Activated CD4-positive, alpha-beta memory T cell treated with anti-CD3 and anti-CD28 coated beads for 36 hours (primary cell): ENCODE results near the gene DNER. TPM values are rescaled to one million over a fixed set of nuclear protein-coding genes. Genes with fewer than 3 reads are reported as not detected.

ENCODE experiments used
- CTCF ChIA-PET: fragments of 350-600 bp; sonication (Branson Sonifier 250); formaldehyde crosslinking; loops from one replicate; lab custom pipeline; 2021; ENCODE audit warnings: antibody characterized with exemption, inconsistent platforms; lab: Charles Lee
- POLR2A ChIA-PET: fragments of 350-600 bp; sonication (Branson Sonifier 250); formaldehyde crosslinking; loops from one replicate; lab custom pipeline; 2021; ENCODE audit warnings: antibody characterized with exemption; lab: Charles Lee
- DNase-seq: peaks from one replicate; pipeline ENCODE4 v3.0.0-alpha.2; 2020
- H3K27ac Mint-ChIP-seq: one replicate; pipeline ENCODE4 v1.8.0; 2021; ENCODE audit warnings: mixed read lengths
- H3K27me3 Mint-ChIP-seq: one replicate; pipeline ENCODE4 v1.8.0; 2021; ENCODE audit warnings: mixed read lengths
- H3K36me3 Mint-ChIP-seq: one replicate; pipeline ENCODE4 v1.8.0; 2021; ENCODE audit warnings: mixed read lengths
- H3K4me1 Mint-ChIP-seq: one replicate; pipeline ENCODE4 v1.8.0; 2021; ENCODE audit warnings: low read depth, mixed read lengths
- H3K4me3 Mint-ChIP-seq: one replicate; pipeline ENCODE4 v1.8.0; 2021; ENCODE audit warnings: mild to moderate bottlenecking, mixed read lengths
- H3K9me3 Mint-ChIP-seq: one replicate; pipeline ENCODE4 v1.8.0; 2021; ENCODE audit warnings: mixed read lengths
- intact Hi-C: fragments of 100-400 bp; cut with micrococcal nuclease; formaldehyde crosslinking; loops from one replicate; pipeline ENCODE4 v1.15.1; 2023
- total RNA-seq, 2 experiments: library from RNA; stranded (reverse); gene quantifications; one replicate each; pipeline ENCODE4 v1.2.3, GENCODE V29; 2021

DNER gene
- total RNA-seq, 2 experiments from 2014 or later = not detected

- DNase-seq = no peak
- Mint-ChIP-seq H3K36me3 (no peaks in the 10 kb centered on the region), H3K9me3 (peaks cover 2% of the 10 kb centered on the region), H3K27me3 (no peaks in the 10 kb centered on the region), H3K4me3 (no peak overlapping the region), H3K27ac (no peak overlapping the region), H3K4me1 (no peaks in the 10 kb centered on the region)
- intact Hi-C loops = no loop called here
- ChIA-PET POLR2A (no interaction called here), CTCF (no interaction called here)
Observed at GRCh38 chr2:229372207-229372606, 342.1 kb downstream of the DNER start.

DNA sequence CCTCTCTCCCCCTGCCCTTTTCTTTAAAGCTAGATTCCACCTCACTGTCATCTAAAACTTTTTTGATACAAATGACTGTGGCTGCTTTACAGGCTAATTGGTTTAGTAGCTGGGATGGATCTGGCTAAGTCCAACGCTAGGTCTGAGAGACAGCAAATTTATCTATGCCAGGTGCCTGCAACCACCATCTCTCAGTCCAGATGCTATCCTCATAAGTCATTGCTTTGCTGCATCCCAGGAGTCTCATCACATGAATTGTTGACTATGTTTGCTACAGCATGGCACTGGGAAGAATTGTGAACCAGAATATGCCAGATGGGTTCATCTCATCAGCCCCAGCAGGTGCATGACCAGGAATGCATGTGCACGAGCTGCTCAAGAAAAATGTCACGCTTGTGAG is 343.3 kb downstream of the DNER start:
- intact Hi-C loops = no loop called here
- Mint-ChIP-seq H3K27ac (no peak overlapping the region), H3K9me3 (peaks cover 2% of the 10 kb centered on the region), H3K4me3 (no peak overlapping the region), H3K36me3 (no peaks in the 10 kb centered on the region), H3K4me1 (no peaks in the 10 kb centered on the region), H3K27me3 (no peaks in the 10 kb centered on the region)
- ChIA-PET CTCF (no interaction called here), POLR2A (no interaction called here)
- DNase-seq = no peak

GRCh38 chr2:229370509-229370908 is 343.8 kb downstream of the DNER start:
- intact Hi-C loops = no loop called here
- ChIA-PET CTCF (no interaction called here), POLR2A (no interaction called here)
- H3K27ac Mint-ChIP-seq = no peak overlapping the region
- H3K27me3 Mint-ChIP-seq = peaks cover 2% of the 10 kb centered on the region
- H3K9me3 Mint-ChIP-seq = peaks cover 2% of the 10 kb centered on the region
- H3K4me3 Mint-ChIP-seq = no peak overlapping the region
- no peak for DNase-seq
- H3K4me1 Mint-ChIP-seq = no peaks in the 10 kb centered on the region
- H3K36me3 Mint-ChIP-seq = no peaks in the 10 kb centered on the region

- POLR2A ChIA-PET = no interaction called here
- Mint-ChIP-seq H3K4me1 (no peaks in the 10 kb centered on the region), H3K9me3 (no peaks in the 10 kb centered on the region), H3K27me3 (peaks cover 2% of the 10 kb centered on the region), H3K4me3 (no peak overlapping the region), H3K36me3 (no peaks in the 10 kb centered on the region), H3K27ac (no peak overlapping the region)
- CTCF ChIA-PET = no interaction called here
- no peak for DNase-seq
- intact Hi-C loops = no loop called here
Observed at GRCh38 chr2:229363185-229363814, 351.1 kb downstream of the DNER start.

- DNase-seq = no peak
- no peak overlapping the region for H3K27ac Mint-ChIP-seq
- CTCF ChIA-PET = no interaction called here
- no peak overlapping the region for H3K4me3 Mint-ChIP-seq
- no peaks in the 10 kb centered on the region for H3K9me3 Mint-ChIP-seq
- no peaks in the 10 kb centered on the region for H3K36me3 Mint-ChIP-seq
- no peaks in the 10 kb centered on the region for H3K4me1 Mint-ChIP-seq
- H3K27me3 Mint-ChIP-seq = peaks cover 2% of the 10 kb centered on the region
- intact Hi-C loops = no loop called here
- POLR2A ChIA-PET = no interaction called here
Observed at GRCh38 chr2:229350883-229351282, 363.5 kb downstream of the DNER start.

DNA sequence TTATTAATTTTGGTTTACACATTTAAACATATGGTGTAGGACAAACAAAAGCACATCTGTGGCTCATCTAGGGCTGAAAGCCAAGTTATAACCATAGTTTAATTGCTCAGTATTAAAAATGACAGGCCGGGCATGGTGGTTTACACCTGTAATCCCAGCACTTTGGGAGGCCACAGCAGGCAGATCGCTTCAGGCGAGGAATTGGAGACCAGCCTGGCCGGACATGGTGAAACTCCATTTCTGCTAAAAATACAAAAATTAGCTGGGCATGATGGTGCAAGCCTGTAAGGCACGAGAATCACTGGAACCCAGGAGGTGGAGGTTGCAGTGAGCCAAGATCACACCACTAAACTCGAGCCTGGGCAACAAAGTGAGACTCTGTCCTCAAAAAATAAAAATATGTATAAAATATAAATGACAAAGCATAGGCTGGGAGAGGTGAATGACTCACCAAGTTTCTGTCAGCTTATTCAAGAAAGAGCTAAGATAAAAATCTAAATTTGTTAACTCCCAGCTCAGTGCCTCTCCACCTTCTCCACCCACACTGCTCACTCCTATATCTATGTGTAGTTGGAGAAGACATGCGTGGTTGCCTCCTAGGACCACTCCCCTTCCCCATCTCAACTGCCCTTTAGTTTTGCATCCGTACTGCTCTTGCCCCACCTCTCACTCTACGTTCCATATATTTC is 364.1 kb downstream of the DNER start:
- ChIA-PET CTCF (no interaction called here), POLR2A (no interaction called here)
- Mint-ChIP-seq H3K4me1 (no peaks in the 10 kb centered on the region), H3K9me3 (no peaks in the 10 kb centered on the region), H3K4me3 (no peak overlapping the region), H3K27me3 (peaks cover 2% of the 10 kb centered on the region), H3K27ac (no peak overlapping the region), H3K36me3 (no peaks in the 10 kb centered on the region)
- intact Hi-C loops = no loop called here
- no peak for DNase-seq

- POLR2A ChIA-PET = no interaction called here
- intact Hi-C loops = no loop called here
Observed at GRCh38 chr2:229348128-229348527, 366.2 kb downstream of the DNER start.

DNA sequence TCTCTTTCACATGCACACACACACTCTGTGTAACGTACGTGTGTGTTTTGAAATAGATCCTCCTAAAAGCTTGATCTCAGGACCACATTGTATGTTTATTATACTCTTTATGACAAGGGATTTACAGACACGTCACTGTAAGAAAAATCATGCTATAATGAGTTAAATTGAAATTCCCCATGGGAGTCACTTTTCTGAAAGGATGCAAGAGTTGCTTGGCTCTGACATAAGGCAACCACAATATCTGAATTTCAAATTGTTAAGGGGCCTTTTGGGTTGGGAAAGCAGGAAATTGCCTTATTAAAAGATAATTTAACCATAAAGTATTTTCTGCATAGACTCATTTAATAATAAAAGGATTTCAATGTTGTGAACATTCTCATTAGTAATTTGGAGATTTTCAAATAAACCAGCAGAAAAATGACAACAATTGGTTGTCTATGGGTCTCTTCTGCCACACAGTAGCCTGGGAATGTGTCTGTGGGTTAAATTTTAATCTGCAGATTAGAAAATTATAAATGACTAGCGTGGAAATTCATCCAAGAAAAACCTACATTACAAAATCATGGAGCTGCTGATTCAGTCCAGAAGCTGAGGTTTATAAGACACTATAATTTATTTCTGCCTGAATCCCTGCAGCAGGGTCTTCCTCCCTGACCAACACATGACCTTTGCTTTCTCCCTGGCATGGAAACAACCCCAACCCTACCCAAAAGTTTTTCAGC is 367.4 kb downstream of the DNER start:
- no peak overlapping the region for H3K4me3 Mint-ChIP-seq

More at GRCh38 chr2:229348128-229348527, 366.2 kb downstream of the DNER start:
- Mint-ChIP-seq H3K4me3 (no peak overlapping the region), H3K36me3 (no peaks in the 10 kb centered on the region), H3K27me3 (peaks cover 2% of the 10 kb centered on the region), H3K4me1 (no peaks in the 10 kb centered on the region), H3K9me3 (no peaks in the 10 kb centered on the region), H3K27ac (no peak overlapping the region)
- no peak for DNase-seq
- CTCF ChIA-PET = no interaction called here

GRCh38 chr2:229344955-229345354 is 369.4 kb downstream of the DNER start:
- no peak overlapping the region for H3K27ac Mint-ChIP-seq
- DNase-seq = no peak
- POLR2A ChIA-PET = no interaction called here
- H3K4me1 Mint-ChIP-seq = no peaks in the 10 kb centered on the region
- CTCF ChIA-PET = no interaction called here
- intact Hi-C loops = no loop called here
- no peak overlapping the region for H3K4me3 Mint-ChIP-seq
- no peaks in the 10 kb centered on the region for H3K36me3 Mint-ChIP-seq
- peaks cover 2% of the 10 kb centered on the region for H3K27me3 Mint-ChIP-seq
- H3K9me3 Mint-ChIP-seq = no peaks in the 10 kb centered on the region

More for the DNA sequence above, 367.4 kb downstream of the DNER start:
- intact Hi-C loops = no loop called here
- POLR2A ChIA-PET = no interaction called here
- CTCF ChIA-PET = no interaction called here
- Mint-ChIP-seq H3K4me1 (no peaks in the 10 kb centered on the region), H3K9me3 (no peaks in the 10 kb centered on the region), H3K27ac (no peak overlapping the region), H3K27me3 (peaks cover 2% of the 10 kb centered on the region), H3K36me3 (no peaks in the 10 kb centered on the region)
- no peak for DNase-seq

DNA sequence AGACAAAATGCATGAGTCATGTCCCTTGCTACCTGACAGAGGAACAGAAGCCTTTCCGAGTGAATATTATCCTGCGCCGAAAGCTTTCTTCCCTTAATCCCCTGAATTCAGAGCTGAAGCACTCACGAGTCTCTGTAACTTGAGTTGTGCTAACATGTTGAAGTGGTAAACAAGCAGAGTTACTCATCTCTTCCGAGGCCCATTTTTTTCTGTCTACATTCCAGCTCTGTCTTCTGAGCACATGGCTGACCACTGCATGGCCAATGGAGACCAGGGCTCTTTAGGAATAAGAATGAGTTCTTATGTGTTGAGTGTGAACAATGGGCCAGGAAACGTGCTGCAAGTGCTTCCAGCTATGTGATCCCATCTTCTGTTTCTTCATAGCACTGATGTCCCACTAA is 370.2 kb downstream of the DNER start:
- H3K9me3 Mint-ChIP-seq = no peaks in the 10 kb centered on the region
- ChIA-PET CTCF (no interaction called here), POLR2A (no interaction called here)

GRCh38 chr2:229343661-229344060 is 370.7 kb downstream of the DNER start:
- Mint-ChIP-seq H3K4me3 (no peak overlapping the region), H3K9me3 (no peaks in the 10 kb centered on the region), H3K36me3 (no peaks in the 10 kb centered on the region), H3K27me3 (peaks cover 2% of the 10 kb centered on the region), H3K27ac (no peak overlapping the region), H3K4me1 (no peaks in the 10 kb centered on the region)
- POLR2A ChIA-PET = no interaction called here
- intact Hi-C loops = no loop called here
- CTCF ChIA-PET = no interaction called here
- no peak for DNase-seq

More for the DNA sequence above, 370.2 kb downstream of the DNER start:
- H3K27ac Mint-ChIP-seq = no peak overlapping the region
- intact Hi-C loops = no loop called here
- H3K27me3 Mint-ChIP-seq = peaks cover 2% of the 10 kb centered on the region
- no peak for DNase-seq
- no peaks in the 10 kb centered on the region for H3K36me3 Mint-ChIP-seq
- no peaks in the 10 kb centered on the region for H3K4me1 Mint-ChIP-seq
- no peak overlapping the region for H3K4me3 Mint-ChIP-seq

GRCh38 chr2:229342376-229342775 is 372.0 kb downstream of the DNER start:
- no peaks in the 10 kb centered on the region for H3K36me3 Mint-ChIP-seq
- no peaks in the 10 kb centered on the region for H3K27me3 Mint-ChIP-seq
- peak; percentile 17 for DNase-seq
- H3K4me1 Mint-ChIP-seq = no peaks in the 10 kb centered on the region
- ChIA-PET POLR2A (no interaction called here), CTCF (interaction anchor here (1.5 kb wide), 1 partner anchor 245 kb away, joined by 3 read pairs; no protein-coding TSS in a partner anchor)
- no peaks in the 10 kb centered on the region for H3K9me3 Mint-ChIP-seq
- no peak overlapping the region for H3K27ac Mint-ChIP-seq
- no peak overlapping the region for H3K4me3 Mint-ChIP-seq
- intact Hi-C loops = no loop called here
